Effector memory CD8-positive, alpha-beta T cell (primary cell): ENCODE measurements around the gene INPPL1.

Source experiments
- ATAC-seq: fragments of 150-1000 bp; cut with Tn5 transposase; replicated peaks from 2 replicates; pipeline ENCODE4 v1.10.0; 2021; ENCODE audit warnings: mild to moderate bottlenecking, moderate library complexity
- DNase-seq, 3 experiments: peaks; one replicate each; pipeline ENCODE4 v3.0.0; 2021
- H3K27ac Mint-ChIP-seq, 2 donors: one replicate each; pipeline ENCODE4 v1.8.0; 2022; ENCODE audit warnings: mild to moderate bottlenecking in 2 of 2, mixed read lengths in 2 of 2, moderate library complexity in 2 of 2
- H3K27me3 Mint-ChIP-seq, 2 donors: one replicate each; pipeline ENCODE4 v1.8.0; 2022; ENCODE audit warnings: mixed read lengths in 2 of 2
- H3K36me3 Mint-ChIP-seq: one replicate; pipeline ENCODE4 v1.8.0; 2022; ENCODE audit warnings: mild to moderate bottlenecking, moderate library complexity, mixed read lengths; ENCODE audit not compliant: insufficient read depth
- H3K4me1 Mint-ChIP-seq, 2 donors: one replicate each; pipeline ENCODE4 v1.8.0; 2022; ENCODE audit warnings: low read depth in 2 of 2, mixed read lengths in 2 of 2
- H3K4me3 Mint-ChIP-seq, 2 donors: one replicate each; pipeline ENCODE4 v1.8.0; 2022; ENCODE audit warnings: mild to moderate bottlenecking in 2 of 2, mixed read lengths in 2 of 2, moderate library complexity in 2 of 2
- H3K9me3 Mint-ChIP-seq, 2 donors: one replicate each; pipeline ENCODE4 v1.8.0; 2022; ENCODE audit warnings: mixed read lengths in 2 of 2

INPPL1 gene

GRCh38 chr11:72239313-72239848 is 14.8 kb downstream of the INPPL1 start:
- Mint-ChIP-seq H3K4me1 (peaks cover 18 to 19% of the 10 kb centered on the region in 2 donors), H3K36me3 (peaks cover 11% of the 10 kb centered on the region), H3K27me3 (peaks cover 42 to 52% of the 10 kb centered on the region in 2 donors), H3K27ac (no peak overlapping the region), H3K9me3 (no peaks in the 10 kb centered on the region), H3K4me3 (peak overlapping the region; percentile 33 to 65)
- DNase-seq (no peak), ATAC-seq (peak; percentile 26)

- no peak for DNase-seq
- Mint-ChIP-seq H3K36me3 (peaks cover 11% of the 10 kb centered on the region), H3K27ac (no peak overlapping the region), H3K4me3 (peak overlapping the region; percentile 61 to 76), H3K27me3 (peaks cover 42 to 52% of the 10 kb centered on the region in 2 donors), H3K9me3 (no peaks in the 10 kb centered on the region), H3K4me1 (peaks cover 22 to 24% of the 10 kb centered on the region in 2 donors)
- ATAC-seq, result peak; percentile 10
Measured at GRCh38 chr11:72239849-72240460, 15.4 kb downstream of the INPPL1 start.

GRCh38 chr11:72240461-72241290 is 16.1 kb downstream of the INPPL1 start:
- no peaks in the 10 kb centered on the region for H3K9me3 Mint-ChIP-seq
- DNase-seq (no peak), ATAC-seq (no peak)
- H3K27ac Mint-ChIP-seq, result no peak overlapping the region
- peak overlapping the region; percentile 61 to 76 for H3K4me3 Mint-ChIP-seq
- H3K36me3 Mint-ChIP-seq, result peaks cover 11% of the 10 kb centered on the region
- H3K4me1 Mint-ChIP-seq, result peaks cover 22 to 24% of the 10 kb centered on the region in 2 donors
- H3K27me3 Mint-ChIP-seq, result peaks cover 42 to 52% of the 10 kb centered on the region in 2 donors

- H3K4me1 Mint-ChIP-seq, result peaks cover 22 to 24% of the 10 kb centered on the region in 2 donors
Measured at GRCh38 chr11:72241291-72241781, 16.8 kb downstream of the INPPL1 start.

GRCh38 chr11:72242141-72242540 is 17.6 kb downstream of the INPPL1 start:
- Mint-ChIP-seq H3K4me1 (peaks cover 20 to 22% of the 10 kb centered on the region in 2 donors), H3K36me3 (peaks cover 9% of the 10 kb centered on the region), H3K27me3 (peaks cover 42 to 52% of the 10 kb centered on the region in 2 donors), H3K9me3 (no peaks in the 10 kb centered on the region), H3K27ac (no peak overlapping the region), H3K4me3 (no peak overlapping the region)
- ATAC-seq (no peak), DNase-seq (no peak)

More at GRCh38 chr11:72241291-72241781, 16.8 kb downstream of the INPPL1 start:
- Mint-ChIP-seq H3K36me3 (peaks cover 11% of the 10 kb centered on the region), H3K27me3 (peaks cover 42 to 52% of the 10 kb centered on the region in 2 donors), H3K27ac (no peak overlapping the region), H3K9me3 (no peaks in the 10 kb centered on the region), H3K4me3 (peak overlapping the region in 1 of 2 donors; percentile 10)
- DNase-seq (no peak), ATAC-seq (no peak)

- no peaks in the 10 kb centered on the region for H3K9me3 Mint-ChIP-seq
- H3K4me1 Mint-ChIP-seq, result peaks cover 19 to 22% of the 10 kb centered on the region in 2 donors
- H3K27ac Mint-ChIP-seq, result no peak overlapping the region
- H3K27me3 Mint-ChIP-seq, result peaks cover 45 to 52% of the 10 kb centered on the region in 2 donors
- H3K4me3 Mint-ChIP-seq, result peak overlapping the region; percentile 39 to 44
- H3K36me3 Mint-ChIP-seq, result peaks cover 7% of the 10 kb centered on the region
- no peak for DNase-seq
- no peak for ATAC-seq
Measured at GRCh38 chr11:72243173-72244059, 18.8 kb downstream of the INPPL1 start.

GRCh38 chr11:72244060-72244360 is 19.4 kb downstream of the INPPL1 start, which contains the start of gene PHOX2A:
Gene PHOX2A (minus strand): TSS chr11:72244176. CDS start chr11:72244004, 172 bp downstream.
- ATAC-seq (no peak), DNase-seq (no peak)
- H3K36me3 Mint-ChIP-seq, result peaks cover 3% of the 10 kb centered on the region
- peaks cover 48% of the 10 kb centered on the region in 2 donors for H3K27me3 Mint-ChIP-seq
- no peaks in the 10 kb centered on the region for H3K9me3 Mint-ChIP-seq
- H3K4me3 Mint-ChIP-seq, result peak within 1 kb of the TSS; percentile 39 to 44
- no peak within 1 kb of the TSS for H3K27ac Mint-ChIP-seq
- H3K4me1 Mint-ChIP-seq, result peaks cover 19 to 22% of the 10 kb centered on the region in 2 donors

- no peak for ATAC-seq
Measured at GRCh38 chr11:72244361-72245262, 20.0 kb downstream of the INPPL1 start.

GRCh38 chr11:72245263-72245816 is 20.8 kb downstream of the INPPL1 start:
- no peaks in the 10 kb centered on the region for H3K9me3 Mint-ChIP-seq
- DNase-seq (no peak), ATAC-seq (no peak)
- peaks cover 39 to 44% of the 10 kb centered on the region in 2 donors for H3K27me3 Mint-ChIP-seq
- H3K27ac Mint-ChIP-seq, result no peak overlapping the region
- H3K4me3 Mint-ChIP-seq, result no peak overlapping the region
- H3K4me1 Mint-ChIP-seq, result peaks cover 13 to 18% of the 10 kb centered on the region in 2 donors
- H3K36me3 Mint-ChIP-seq, result peaks cover 3% of the 10 kb centered on the region

More at GRCh38 chr11:72244361-72245262, 20.0 kb downstream of the INPPL1 start:
- Mint-ChIP-seq H3K4me1 (peaks cover 15 to 20% of the 10 kb centered on the region in 2 donors), H3K4me3 (peak overlapping the region; percentile 1 to 13), H3K27me3 (peaks cover 42 to 46% of the 10 kb centered on the region in 2 donors), H3K27ac (no peak overlapping the region), H3K9me3 (no peaks in the 10 kb centered on the region), H3K36me3 (peaks cover 3% of the 10 kb centered on the region)
- no peak for DNase-seq

- Mint-ChIP-seq H3K36me3 (no peaks in the 10 kb centered on the region), H3K4me3 (no peak overlapping the region)
Measured at GRCh38 chr11:72247584-72247983, 23.0 kb downstream of the INPPL1 start.

GRCh38 chr11:72249961-72250360 is 25.4 kb downstream of the INPPL1 start:
- DNase-seq (no peak), ATAC-seq (no peak)
- no peak overlapping the region for H3K4me3 Mint-ChIP-seq
- no peak overlapping the region for H3K27ac Mint-ChIP-seq
- H3K27me3 Mint-ChIP-seq, result peaks cover 25 to 50% of the 10 kb centered on the region in 2 donors
- no peaks in the 10 kb centered on the region for H3K36me3 Mint-ChIP-seq
- H3K9me3 Mint-ChIP-seq, result no peaks in the 10 kb centered on the region
- no peaks in the 10 kb centered on the region for H3K4me1 Mint-ChIP-seq

More at GRCh38 chr11:72247584-72247983, 23.0 kb downstream of the INPPL1 start:
- Mint-ChIP-seq H3K4me1 (peaks cover 6 to 8% of the 10 kb centered on the region in 2 donors), H3K9me3 (no peaks in the 10 kb centered on the region), H3K27me3 (peaks cover 32 to 42% of the 10 kb centered on the region in 2 donors), H3K27ac (no peak overlapping the region)
- DNase-seq (no peak), ATAC-seq (no peak)
